ENCODE measurements around the gene KMT2A. TPM values are rescaled to one million over a fixed set of nuclear protein-coding genes. Genes with fewer than 3 reads are reported as not detected.
"Not testable (repeated sequence)": the region's sequence is repeated elsewhere in the genome, so short reads cannot be mapped to it uniquely, and the experiment has no call there.

The KMT2A gene
- total RNA-seq, 1 donor from 2014 or later = 78.4 TPM

DNA sequence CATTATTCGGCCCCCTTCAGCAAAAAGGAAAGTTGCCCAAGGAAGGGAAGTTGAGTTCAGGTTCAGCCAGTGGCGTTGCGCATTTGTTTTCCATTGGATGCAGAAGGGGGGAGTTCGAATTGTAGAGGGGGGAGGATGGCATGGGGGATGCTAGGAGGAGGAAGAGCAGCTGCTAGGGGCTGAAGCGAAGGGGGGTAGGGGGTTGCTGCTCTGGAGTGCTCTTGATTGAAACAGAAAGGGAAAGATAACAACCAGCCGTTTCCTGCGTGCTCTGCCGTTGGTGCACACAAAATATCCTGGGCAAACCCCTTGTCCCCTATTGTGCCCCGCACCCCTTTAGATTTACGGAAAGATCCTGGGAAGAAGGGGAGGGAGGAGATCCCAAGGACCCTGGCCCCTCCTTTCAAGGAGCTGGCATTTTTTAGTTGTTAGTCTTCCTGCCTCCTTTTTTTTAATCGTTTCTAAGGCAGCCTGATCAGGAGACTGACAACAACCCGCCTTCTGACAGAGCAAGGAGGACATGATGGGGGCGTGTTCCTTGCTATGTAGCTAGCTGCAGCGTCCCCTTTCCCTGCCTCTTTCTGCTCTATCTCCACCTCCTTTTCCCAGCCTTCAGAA, 2.1 kb downstream of the KMT2A start:
- Mint-ChIP-seq H3K9me3 (no peaks in the 10 kb centered on the region), H3K36me3 (ENCODE audit: low read depth) (peaks cover 20% of the 10 kb centered on the region), H3K4me3 (peak overlapping the region; percentile 91), H3K4me1 (ENCODE audit: low read depth) (peaks cover 68% of the 10 kb centered on the region), H3K27ac (peak overlapping the region; percentile 89), H3K27me3 (ENCODE audit: insufficient read depth) (no peaks in the 10 kb centered on the region)
- intact Hi-C loops (cut with micrococcal nuclease) = loop anchor here (1.0 to 5.0 kb wide), 10 partner anchors 10 to 621 kb away; partner anchors contain the start of genes ARCN1, CD3E, DDX6 and UBE4A
- peak; percentile 54 for DNase-seq (ENCODE audit: low spot score)

DNA sequence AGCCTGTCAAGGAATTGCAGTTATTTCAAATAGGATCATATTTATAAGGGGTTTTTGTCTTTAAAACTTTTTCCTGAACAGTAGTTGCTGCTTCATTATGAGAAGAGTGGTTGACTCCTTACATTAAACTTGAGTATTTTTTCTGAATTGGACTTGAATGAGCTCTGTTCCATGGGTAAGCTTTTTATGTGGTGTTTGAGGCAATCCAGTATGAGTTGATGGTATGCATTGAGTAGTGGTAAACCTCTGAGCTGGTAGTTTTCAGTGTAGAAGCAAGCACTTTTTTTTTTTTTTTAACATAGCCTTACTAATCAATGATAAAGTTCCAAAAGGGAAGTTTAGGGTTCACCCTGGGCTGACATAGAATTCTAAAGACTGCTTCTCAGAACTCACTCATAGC, 3.4 kb downstream of the KMT2A start:
- no peaks in the 10 kb centered on the region for H3K9me3 Mint-ChIP-seq
- intact Hi-C loops (cut with micrococcal nuclease) = loop anchor here (2.0 to 5.0 kb wide), 8 partner anchors 133 to 622 kb away; partner anchors contain the start of genes ARCN1, CD3E, DDX6 and IL10RA
- H3K4me1 Mint-ChIP-seq (ENCODE audit: low read depth) = peaks cover 72% of the 10 kb centered on the region
- peak overlapping the region; percentile 89 for H3K27ac Mint-ChIP-seq
- H3K4me3 Mint-ChIP-seq = peak overlapping the region; percentile 91
- no peak for DNase-seq (ENCODE audit: low spot score)
- peaks cover 21% of the 10 kb centered on the region for H3K36me3 Mint-ChIP-seq (ENCODE audit: low read depth)
- H3K27me3 Mint-ChIP-seq (ENCODE audit: insufficient read depth) = no peaks in the 10 kb centered on the region

DNA sequence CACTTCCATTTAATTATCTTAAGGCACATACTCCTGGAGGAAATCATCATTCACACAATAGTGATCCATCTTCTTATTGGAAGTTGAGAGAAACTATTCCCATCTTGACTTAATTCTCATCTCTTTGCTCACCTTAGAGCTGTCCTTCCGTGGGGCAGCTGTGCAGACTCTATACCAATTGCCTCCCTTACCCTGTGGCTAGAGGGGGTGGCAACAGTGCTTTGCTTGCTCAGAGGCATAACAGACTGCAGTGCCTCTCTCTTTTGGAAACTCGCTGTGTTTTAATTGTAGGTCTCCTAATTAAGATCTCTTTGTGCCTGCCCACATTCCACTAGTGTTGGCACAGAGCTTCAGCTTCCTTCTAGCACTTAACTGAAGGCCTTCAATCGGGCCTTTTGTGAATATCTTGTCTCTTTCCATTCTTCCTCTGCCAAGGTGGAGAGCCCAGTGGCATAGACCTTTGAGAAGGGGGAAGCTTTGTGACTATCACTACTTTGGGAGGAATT, 5.5 kb downstream of the KMT2A start:
- peaks cover 34% of the 10 kb centered on the region for H3K36me3 Mint-ChIP-seq (ENCODE audit: low read depth)
- no peaks in the 10 kb centered on the region for H3K27me3 Mint-ChIP-seq (ENCODE audit: insufficient read depth)
- H3K27ac Mint-ChIP-seq = peak overlapping the region; percentile 85
- H3K4me3 Mint-ChIP-seq = peak overlapping the region; percentile 27
- H3K9me3 Mint-ChIP-seq = no peaks in the 10 kb centered on the region
- H3K4me1 Mint-ChIP-seq (ENCODE audit: low read depth) = peaks cover 87% of the 10 kb centered on the region
- DNase-seq (ENCODE audit: low spot score) = no peak
- intact Hi-C loops (cut with micrococcal nuclease) = loop anchor here (2.0 to 5.0 kb wide), 2 partner anchors 395 to 455 kb away; partner anchors contain the start of gene IL10RA

DNA sequence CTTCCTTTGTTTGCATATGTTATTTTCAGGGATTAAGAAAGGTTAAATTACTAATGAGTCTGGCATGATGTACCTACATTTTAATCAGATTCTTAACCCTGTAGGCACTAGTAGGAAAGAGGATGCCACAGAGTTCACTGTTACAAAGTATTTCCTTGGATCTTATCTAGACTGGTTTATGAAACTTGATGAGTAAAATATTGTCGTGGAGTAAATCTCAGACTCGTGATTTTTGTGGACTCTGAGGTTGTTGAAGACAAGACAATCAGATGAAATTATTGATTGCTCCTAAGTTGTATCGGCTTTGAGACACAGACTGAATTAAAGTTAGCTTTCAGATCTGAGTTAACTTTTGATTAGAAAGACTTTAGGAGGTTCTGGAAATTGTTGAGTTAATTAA, 6.0 kb downstream of the KMT2A start:
- DNase-seq (ENCODE audit: low spot score) = no peak
- Mint-ChIP-seq H3K27me3 (ENCODE audit: insufficient read depth) (no peaks in the 10 kb centered on the region), H3K4me1 (ENCODE audit: low read depth) (peaks cover 92% of the 10 kb centered on the region), H3K9me3 (no peaks in the 10 kb centered on the region), H3K4me3 (peak overlapping the region; percentile 27), H3K27ac (peak overlapping the region; percentile 85), H3K36me3 (ENCODE audit: low read depth) (peaks cover 36% of the 10 kb centered on the region)
- intact Hi-C loops (cut with micrococcal nuclease) = loop anchor here (2.0 to 5.0 kb wide), 2 partner anchors 396 to 455 kb away; partner anchors contain the start of gene IL10RA

DNA sequence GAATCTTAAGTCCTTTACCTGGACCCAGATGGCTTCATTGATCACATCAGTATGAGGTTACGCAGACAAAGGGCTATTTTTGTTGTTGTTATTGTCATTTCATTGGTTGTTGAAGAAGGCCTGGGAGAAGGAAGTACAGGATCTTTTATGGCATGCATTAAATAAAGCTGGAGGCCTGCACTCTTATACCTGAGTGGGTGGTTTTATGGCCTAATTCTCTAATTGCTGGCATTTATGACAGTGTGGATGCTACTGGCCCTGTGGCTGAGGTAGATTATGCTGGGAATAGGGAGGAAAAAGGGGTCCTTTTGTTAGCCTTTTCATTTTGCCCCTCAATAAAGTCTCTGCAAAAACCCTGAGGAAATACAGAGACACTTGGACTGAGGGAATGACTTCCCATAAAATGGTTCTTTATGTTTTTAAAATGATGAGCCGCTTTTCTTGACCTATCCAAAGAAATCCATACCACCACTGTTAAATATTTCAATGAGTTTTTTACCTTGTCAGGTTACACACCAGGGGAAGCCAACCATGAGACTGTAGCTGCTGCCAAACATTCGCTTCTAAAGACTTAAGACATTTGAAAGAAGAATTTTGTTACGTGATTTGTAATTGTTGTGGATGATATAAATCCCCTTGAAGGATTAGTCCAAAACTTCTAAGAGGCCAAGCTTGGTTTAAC, 6.8 kb downstream of the KMT2A start:
- DNase-seq (ENCODE audit: low spot score) = no peak
- Mint-ChIP-seq H3K36me3 (ENCODE audit: low read depth) (peaks cover 41% of the 10 kb centered on the region), H3K4me3 (peak overlapping the region; percentile 27), H3K9me3 (no peaks in the 10 kb centered on the region), H3K27ac (peak overlapping the region; percentile 71), H3K27me3 (ENCODE audit: insufficient read depth) (no peaks in the 10 kb centered on the region), H3K4me1 (ENCODE audit: low read depth) (peaks cover 94% of the 10 kb centered on the region)
- intact Hi-C loops (cut with micrococcal nuclease) = loop anchor here (2.0 to 5.0 kb wide), 2 partner anchors 396 to 456 kb away; partner anchors contain the start of gene IL10RA

DNA sequence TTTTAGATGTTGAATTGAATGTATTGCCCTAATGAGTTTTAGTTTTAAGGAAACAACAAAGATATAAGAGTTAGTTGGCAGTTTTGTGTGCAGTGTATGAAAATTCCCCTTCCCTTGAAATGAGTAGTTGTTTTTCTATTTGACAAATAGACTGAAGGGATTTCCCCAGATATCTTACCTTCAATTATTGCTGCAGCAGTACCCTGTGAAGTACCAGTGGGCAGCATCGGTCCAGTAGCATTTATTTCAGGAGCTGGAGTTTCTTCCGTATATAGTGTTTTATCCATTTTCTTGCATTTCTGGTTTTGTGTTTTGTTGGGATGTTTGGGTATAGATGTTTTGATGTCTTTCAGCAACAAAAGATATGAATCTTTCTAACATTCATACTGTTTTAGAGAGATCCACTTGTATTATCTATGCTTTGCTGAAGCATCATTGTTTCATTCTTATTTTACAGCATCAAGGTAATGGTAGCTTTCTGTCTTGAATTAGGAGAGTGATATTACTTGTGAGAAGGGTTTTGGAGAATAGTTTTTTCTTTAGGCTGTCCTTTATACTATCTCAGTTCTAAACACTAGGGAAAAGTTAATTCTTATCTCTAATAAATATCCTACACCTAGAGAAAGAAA, 7.4 kb downstream of the KMT2A start:
- DNase-seq (ENCODE audit: low spot score) = no peak
- H3K4me3 Mint-ChIP-seq = peak overlapping the region; percentile 27
- H3K27me3 Mint-ChIP-seq (ENCODE audit: insufficient read depth) = no peaks in the 10 kb centered on the region
- H3K36me3 Mint-ChIP-seq (ENCODE audit: low read depth) = peaks cover 41% of the 10 kb centered on the region
- peak overlapping the region; percentile 71 for H3K27ac Mint-ChIP-seq
- intact Hi-C loops (cut with micrococcal nuclease) = loop anchor here (2.0 to 5.0 kb wide), 2 partner anchors 397 to 456 kb away; partner anchors contain the start of gene IL10RA
- no peaks in the 10 kb centered on the region for H3K9me3 Mint-ChIP-seq
- H3K4me1 Mint-ChIP-seq (ENCODE audit: low read depth) = peaks cover 96% of the 10 kb centered on the region

DNA sequence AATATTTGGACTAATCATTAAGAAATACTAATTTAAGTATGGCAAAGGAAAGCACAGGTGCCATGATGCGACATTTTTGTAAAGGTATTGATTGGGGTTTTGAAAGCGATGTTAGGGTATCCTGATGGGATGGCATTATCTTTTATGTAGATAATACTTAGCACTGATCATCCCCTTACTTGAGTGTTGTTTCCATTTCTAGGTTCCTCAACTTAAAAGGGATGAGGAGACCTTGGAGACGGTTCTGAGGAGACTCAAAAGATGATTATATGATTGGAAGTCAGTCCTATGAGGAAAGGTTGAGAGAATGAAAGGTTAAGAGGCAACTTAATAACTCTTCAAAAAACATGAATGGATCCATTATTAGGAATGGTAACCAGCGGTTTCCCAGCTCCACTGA, 11.1 kb downstream of the KMT2A start:
- intact Hi-C loops (cut with micrococcal nuclease) = no loop called here
- Mint-ChIP-seq H3K9me3 (no peaks in the 10 kb centered on the region), H3K27me3 (ENCODE audit: insufficient read depth) (no peaks in the 10 kb centered on the region), H3K4me3 (peak overlapping the region; percentile 30), H3K4me1 (ENCODE audit: low read depth) (peaks cover 76% of the 10 kb centered on the region), H3K36me3 (ENCODE audit: low read depth) (peaks cover 29% of the 10 kb centered on the region), H3K27ac (no peak overlapping the region)
- DNase-seq (ENCODE audit: low spot score) = no peak

DNA sequence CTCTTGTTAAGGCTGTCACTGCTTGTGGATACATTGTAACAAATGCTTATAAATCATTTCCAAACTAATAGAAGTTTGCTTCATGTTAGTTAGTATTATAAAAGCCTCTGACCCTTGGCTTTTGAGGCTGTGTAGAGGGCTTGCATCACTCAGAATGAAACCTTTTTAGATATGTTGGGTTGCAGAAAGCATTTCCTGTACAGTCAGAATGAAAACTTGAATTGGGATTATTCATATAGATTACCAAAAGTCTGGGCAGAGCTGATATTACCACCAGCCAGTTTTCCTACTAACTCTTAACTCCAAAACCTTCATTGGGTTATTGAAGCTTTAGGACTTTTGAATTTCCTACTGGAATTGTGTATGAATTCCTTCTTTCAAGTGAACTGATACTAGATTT, 12.0 kb downstream of the KMT2A start:
- no peaks in the 10 kb centered on the region for H3K27me3 Mint-ChIP-seq (ENCODE audit: insufficient read depth)
- H3K36me3 Mint-ChIP-seq (ENCODE audit: low read depth) = peaks cover 35% of the 10 kb centered on the region
- peaks cover 73% of the 10 kb centered on the region for H3K4me1 Mint-ChIP-seq (ENCODE audit: low read depth)
- peak overlapping the region; percentile 22 for H3K27ac Mint-ChIP-seq
- no peaks in the 10 kb centered on the region for H3K9me3 Mint-ChIP-seq
- no peak for DNase-seq (ENCODE audit: low spot score)
- intact Hi-C loops (cut with micrococcal nuclease) = loop anchor here (1.0 to 2.0 kb wide), 2 partner anchors 10 to 15 kb away; no protein-coding TSS in a partner anchor
- peak overlapping the region; percentile 6 for H3K4me3 Mint-ChIP-seq

DNA sequence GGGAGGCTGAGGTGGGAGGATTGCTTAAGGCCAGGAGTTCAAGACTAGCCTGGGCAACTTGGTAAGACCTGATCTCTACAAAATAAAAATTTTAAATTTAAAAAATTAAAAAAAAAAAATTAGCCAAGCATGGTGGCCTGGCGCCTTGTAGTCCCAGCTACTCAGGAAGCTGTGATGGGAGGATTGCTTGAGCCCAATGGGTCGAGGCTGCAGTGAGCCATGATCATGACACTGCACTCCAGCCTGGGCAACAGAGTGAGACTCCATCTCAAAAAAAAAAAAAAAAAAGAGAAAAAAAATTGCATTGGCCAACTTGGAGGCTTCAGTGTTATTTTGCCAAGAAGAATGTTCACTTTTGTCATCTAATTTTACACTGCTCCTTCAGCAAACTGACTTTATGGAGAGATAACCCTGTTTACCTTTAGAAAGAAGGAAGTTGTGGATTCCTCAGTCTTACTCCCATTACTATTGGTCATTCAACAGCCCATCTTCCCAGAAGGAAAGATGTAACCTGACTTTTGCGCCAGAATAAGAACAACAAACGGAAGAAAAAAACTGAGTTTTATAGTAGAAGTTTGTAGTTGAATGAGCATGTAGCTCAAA, 13.1 kb downstream of the KMT2A start:
- Mint-ChIP-seq H3K9me3 (no peaks in the 10 kb centered on the region), H3K4me1 (ENCODE audit: low read depth) (peaks cover 73% of the 10 kb centered on the region), H3K27ac (no peak overlapping the region), H3K4me3 (no peak overlapping the region), H3K36me3 (ENCODE audit: low read depth) (peaks cover 37% of the 10 kb centered on the region), H3K27me3 (ENCODE audit: insufficient read depth) (no peaks in the 10 kb centered on the region)
- DNase-seq (ENCODE audit: low spot score) = no peak
- intact Hi-C loops (cut with micrococcal nuclease) = loop anchor here (2.0 kb wide), 1 partner anchor 13 kb away; no protein-coding TSS in a partner anchor

DNA sequence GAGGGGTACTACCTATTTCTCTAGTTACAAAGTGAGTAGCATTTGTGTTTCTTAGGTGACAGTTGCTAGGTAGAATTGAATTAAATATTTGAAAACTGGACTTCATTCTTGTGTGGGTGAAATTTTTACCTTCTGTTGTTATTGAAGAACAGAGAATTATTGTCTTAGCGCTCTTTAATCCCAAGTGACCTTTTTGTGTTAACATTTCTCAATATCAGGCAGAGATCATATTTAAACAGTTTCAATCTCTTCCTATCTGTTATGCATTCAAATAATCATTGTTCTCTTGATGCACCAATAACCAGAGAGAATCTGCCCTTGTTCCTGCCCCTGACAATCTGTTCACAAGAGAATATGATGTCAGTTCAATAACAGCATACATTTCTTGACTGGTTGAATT, 14.2 kb downstream of the KMT2A start:
- H3K27me3 Mint-ChIP-seq (ENCODE audit: insufficient read depth) = no peaks in the 10 kb centered on the region
- H3K9me3 Mint-ChIP-seq = no peaks in the 10 kb centered on the region
- intact Hi-C loops (cut with micrococcal nuclease) = no loop called here

DNA sequence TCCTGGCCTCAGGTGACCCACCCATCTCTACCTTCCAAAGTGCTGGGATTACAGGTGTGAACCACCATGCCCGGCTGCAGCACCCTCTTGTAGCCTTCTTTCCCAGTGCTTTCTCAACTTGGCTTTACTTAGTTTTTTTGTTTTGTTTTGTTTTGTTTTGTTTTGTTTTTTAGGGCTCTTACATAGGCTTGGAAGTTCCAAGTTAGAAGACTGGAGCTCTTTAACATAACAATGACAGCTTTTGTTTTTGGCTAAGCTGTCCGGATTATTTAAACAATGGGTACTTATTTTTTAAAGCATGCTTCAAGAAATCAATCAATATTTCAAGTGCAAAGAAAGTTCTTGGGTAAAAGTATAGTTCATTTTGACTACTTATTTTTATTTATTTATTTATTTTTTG, 25.9 kb downstream of the KMT2A start:
- Mint-ChIP-seq H3K27me3 (ENCODE audit: insufficient read depth) (no peaks in the 10 kb centered on the region), H3K27ac (no peak overlapping the region), H3K9me3 (no peaks in the 10 kb centered on the region), H3K4me3 (no peak overlapping the region), H3K36me3 (ENCODE audit: low read depth) (peaks cover 18% of the 10 kb centered on the region), H3K4me1 (ENCODE audit: low read depth) (peaks cover 20% of the 10 kb centered on the region)
- intact Hi-C loops (cut with micrococcal nuclease) = loop anchor here (2.0 kb wide), 1 partner anchor 13 kb away; no protein-coding TSS in a partner anchor
- DNase-seq (ENCODE audit: low spot score) = no peak

More for the DNA sequence above, 14.2 kb downstream of the KMT2A start:
- Mint-ChIP-seq H3K36me3 (ENCODE audit: low read depth) (peaks cover 31% of the 10 kb centered on the region), H3K4me3 (no peak overlapping the region), H3K27ac (peak overlapping the region; percentile 0), H3K4me1 (ENCODE audit: low read depth) (peaks cover 63% of the 10 kb centered on the region)
- DNase-seq (ENCODE audit: low spot score) = no peak

DNA sequence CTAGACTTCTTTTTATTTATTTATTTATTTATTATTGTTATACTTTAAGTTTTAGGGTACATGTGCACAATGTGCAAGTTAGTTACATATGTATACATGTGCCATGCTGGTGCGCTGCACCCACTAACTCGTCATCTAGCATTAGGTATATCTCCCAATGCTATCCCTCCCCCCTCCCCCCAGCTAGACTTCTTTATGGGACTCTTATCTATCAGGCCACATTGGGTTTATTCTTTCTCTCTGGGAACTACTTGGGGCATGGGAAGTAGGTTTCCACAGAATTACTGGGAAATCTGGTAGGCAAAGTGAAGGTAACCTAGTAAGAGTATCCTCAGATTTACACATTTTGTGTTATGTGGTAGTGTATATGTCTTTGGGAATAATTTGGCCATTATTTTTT, 32.7 kb downstream of the KMT2A start:
- H3K9me3 Mint-ChIP-seq; H3K27ac Mint-ChIP-seq; intact Hi-C loops (cut with micrococcal nuclease); H3K4me3 Mint-ChIP-seq; H3K27me3 Mint-ChIP-seq (ENCODE audit: insufficient read depth); DNase-seq (ENCODE audit: low spot score): not testable (repeated sequence)
- Mint-ChIP-seq H3K36me3 (ENCODE audit: low read depth) (peaks cover 28% of the 10 kb centered on the region), H3K4me1 (ENCODE audit: low read depth) (peaks cover 22% of the 10 kb centered on the region)

Measured in activated T-helper 1 cell treated with anti-CD3 and anti-CD28 coated beads, Interleukin-12 subunit alpha, Interleukin-12 subunit beta, Interleukin-2, Interleukin-4 antibody, amounts not matched to agents 30 ng/mL and 10 ng/mL and 1 ng/mL, durations not matched to agents 14 hours and 24 hours and 36 hours (primary cell).